ENCODE measurements around the gene EFCAB10.
"Not testable (repeated sequence)": the region's sequence is repeated elsewhere in the genome, so short reads cannot be mapped to it uniquely, and the experiment has no call there.

The EFCAB10 gene

DNA sequence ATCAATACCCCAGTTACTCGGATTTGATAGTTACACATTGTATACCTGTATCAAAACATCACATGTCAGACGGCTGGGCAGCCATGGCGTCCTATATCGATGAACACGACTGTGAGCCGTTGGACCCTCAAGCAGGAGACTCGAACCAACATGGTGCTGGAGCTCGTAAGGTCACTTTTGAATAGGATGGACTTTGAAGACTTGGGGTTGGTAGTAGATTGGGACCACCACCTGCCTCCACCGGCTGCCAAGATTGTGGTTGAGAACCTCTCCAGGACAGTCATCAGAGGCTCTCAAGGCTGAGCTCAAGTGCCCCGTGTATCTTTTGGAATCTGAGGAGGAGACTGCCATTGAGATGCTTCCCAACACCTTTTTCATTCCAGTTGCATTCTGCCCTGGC lies 51.2 kb downstream of the EFCAB10 start:
- no peak for DNase-seq

DNA sequence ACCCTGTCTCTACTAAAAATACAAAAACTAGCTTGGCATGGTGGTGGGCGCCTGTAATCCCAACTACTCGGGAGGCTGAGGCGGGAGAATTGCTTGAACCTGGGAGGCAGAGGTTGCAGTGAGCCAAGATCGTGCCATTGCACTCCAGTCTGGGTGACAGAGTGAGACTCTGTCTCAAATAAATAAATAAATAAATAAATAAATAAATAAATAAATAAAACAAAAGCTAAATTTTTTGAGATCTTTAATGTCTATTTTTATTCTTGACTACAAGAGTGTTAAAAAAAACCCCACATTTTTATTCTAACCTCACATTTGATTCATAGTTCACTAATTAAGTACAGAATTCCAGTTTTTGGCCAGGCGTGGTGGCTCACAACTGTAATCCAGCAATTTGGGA lies 53.6 kb downstream of the EFCAB10 start:
- DNase-seq, result not testable (repeated sequence)

DNA sequence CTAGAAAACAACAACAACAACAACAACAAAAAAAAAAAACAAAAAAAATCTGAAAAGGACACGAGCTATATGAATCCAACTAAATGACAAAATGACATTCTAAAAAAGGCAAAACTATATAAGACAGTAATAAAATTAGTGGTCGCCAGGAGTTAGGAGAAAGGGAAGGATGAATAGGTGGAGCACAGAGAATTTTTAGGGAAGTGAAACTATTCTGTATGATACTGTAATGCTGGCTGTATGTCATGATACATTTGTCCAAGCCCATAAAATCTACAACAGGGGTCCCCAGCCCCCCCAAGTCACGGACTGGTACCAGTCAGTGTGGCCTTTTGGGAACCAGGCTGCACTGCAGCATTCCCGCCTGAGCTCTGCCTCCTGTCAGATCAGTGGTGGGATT lies 56.5 kb downstream of the EFCAB10 start:
- DNase-seq, result peak in 1 of 2 donors; percentile 22

DNA sequence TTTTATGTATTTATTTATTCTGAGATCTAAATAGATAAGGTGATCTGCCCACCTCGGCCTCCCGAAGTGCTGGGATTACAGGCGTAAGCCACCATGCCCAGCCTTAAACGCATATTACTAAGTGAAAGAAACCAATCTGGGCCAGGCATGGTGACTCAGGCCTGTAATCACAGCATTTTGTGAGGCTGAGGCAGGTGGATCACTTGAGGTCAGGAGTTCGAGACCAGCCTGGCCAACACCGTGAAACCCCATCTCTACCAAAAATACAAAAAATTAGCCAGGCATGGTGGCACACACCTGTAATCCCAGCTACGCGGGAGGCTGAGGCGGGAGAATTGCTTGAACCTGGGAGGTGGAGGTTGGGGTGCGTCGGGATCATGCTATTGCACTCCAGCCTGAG lies 56.9 kb downstream of the EFCAB10 start:
- not testable (repeated sequence) for DNase-seq

DNA sequence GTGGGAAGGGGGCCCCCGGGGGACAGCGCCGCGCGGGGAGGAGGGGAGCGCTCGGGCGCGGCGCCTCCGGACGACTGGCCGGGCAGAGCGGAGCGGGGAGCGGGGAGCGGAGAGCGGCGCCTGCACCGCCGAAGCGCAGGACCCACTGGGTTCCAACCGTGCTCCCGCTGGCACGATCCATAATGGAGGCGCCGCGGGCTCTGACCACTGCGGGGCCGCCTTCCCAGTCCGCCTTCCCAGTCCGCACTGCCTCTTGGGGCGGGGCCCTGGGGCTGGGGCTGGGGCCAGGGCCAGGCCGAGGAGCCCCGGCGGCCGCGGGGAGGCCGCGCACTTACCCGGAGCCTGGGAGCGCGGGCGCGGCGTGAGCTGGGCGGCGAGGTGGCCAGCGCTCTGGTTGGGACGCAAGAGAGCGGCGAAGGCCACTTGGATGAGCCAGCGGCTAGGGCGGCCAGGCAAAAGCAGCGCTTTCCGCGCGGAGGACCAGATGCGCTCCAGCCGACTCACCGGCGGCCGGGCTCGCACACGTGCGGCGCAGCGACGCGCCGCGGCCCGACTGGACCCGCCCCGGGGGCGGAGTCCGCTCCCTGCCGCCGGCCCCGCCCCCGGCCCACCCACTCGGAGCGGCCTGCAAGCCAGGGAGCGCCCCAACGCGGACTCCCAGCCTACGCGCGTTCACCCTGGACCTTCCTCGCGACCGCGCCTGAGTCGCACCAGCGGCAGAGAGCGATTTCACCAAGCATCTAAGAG lies 59.4 kb downstream of the EFCAB10 start, which contains the start of gene PUS7:
PUS7 (minus strand) TSS at position 555 of the 747 bp plus-strand sequence. CDS start 13,759 bp downstream, outside the sequence.
- peak; percentile 89 to 95 for DNase-seq

DNA sequence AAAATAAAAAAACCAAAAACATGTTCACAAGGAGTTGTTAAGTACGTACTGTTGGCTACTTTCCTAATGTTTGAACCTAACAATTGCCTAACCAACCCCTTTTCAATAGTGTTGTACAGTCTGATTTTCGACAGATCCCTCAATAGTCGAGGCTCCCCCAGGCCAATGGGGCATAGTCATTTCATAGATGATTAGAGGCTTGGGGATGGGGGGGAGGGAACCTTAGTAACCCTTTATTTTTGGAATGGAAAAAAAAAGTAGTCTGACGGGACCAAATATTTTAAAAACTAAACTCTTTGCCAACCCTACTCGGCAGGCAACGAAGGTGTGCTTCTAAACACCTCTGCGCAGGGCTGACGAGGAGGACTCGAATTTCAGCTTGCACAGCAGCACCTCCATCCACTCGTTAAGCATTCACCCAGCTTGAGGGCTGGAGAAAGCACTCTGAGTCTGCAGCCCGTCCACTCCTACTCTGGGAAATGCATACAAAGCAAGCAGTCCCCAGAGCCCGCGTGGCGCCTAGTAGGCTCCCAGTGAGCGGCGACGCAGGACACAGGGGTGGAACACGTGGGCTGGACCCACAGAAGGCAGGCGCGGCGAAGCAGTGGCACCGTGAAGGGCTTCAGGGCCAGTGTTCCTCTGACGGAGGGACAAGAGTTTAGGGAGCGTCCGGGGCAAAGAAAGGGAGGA lies 60.1 kb downstream of the EFCAB10 start:
- DNase-seq, result peak; percentile 46 to 76

DNA sequence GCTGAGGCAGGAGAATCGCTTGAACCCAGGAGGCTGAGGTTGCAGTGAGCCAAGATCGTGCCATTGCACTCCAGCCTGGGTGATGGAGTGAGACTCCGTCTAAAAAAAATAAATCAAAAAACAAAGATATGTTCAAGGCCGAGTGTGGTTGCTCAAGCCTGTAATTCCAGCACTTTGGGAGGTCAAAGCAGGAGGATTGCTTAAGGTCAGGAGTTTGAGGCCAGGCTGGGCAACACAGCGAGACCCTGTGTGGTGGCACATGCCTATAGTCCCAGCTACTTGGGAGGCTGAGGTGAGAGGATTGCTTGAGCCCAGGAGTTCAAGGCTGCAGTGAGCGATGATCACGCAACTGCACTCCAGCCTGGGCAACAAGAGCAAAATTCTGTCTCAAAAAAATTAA lies 60.7 kb downstream of the EFCAB10 start:
- not testable (repeated sequence) for DNase-seq

DNA sequence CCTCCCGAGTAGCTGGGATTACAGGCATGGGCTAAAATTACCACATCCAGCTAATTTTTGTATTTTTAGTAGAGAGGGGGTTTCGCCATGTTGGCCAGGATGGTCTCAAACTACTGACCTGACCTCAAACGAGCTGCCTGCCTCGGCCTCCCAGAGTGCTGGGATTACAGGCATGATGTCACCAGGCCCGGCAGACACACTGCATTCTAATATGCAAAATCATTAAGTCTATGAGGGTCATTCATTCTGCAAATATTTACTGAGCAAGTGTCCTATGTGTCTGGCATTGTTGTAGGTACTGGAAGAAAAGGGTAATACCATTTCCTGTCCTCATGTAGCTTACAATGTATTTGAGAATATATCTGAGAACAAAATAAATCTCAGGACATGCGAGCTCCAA lies 61.9 kb downstream of the EFCAB10 start:
- no peak for DNase-seq

DNA sequence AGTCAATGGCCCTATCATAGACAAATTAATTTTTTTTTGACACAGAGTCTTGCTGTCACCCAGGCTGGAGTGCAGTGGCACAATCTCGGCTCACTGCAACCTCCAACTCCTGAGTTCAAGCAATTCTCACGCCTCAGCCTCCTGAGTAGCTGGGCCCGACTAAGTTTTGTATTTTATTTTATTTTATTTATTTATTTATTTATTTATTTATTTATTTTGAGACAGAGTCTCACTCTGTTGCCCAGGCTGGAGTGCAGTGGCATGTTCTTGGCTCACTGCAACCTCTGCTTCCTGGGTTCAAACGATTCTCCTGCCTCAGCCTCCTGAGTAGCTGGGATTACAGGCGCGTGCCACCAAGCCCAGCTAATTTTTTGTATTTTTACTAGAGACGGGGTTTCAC lies 65.7 kb downstream of the EFCAB10 start:
- DNase-seq, result not testable (repeated sequence)

All from inflammatory macrophage (primary cell).